ENCODE results near the gene LRIT2.

Gene LRIT2, protein sequence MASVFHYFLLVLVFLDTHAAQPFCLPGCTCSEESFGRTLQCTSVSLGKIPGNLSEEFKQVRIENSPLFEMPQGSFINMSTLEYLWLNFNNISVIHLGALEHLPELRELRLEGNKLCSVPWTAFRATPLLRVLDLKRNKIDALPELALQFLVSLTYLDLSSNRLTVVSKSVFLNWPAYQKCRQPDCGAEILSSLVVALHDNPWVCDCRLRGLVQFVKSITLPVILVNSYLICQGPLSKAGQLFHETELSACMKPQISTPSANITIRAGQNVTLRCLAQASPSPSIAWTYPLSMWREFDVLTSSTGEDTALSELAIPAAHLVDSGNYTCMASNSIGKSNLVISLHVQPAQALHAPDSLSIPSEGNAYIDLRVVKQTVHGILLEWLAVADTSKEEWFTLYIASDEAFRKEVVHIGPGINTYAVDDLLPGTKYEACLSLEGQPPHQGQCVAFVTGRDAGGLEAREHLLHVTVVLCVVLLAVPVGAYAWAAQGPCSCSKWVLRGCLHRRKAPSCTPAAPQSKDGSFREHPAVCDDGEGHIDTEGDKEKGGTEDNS

DNA sequence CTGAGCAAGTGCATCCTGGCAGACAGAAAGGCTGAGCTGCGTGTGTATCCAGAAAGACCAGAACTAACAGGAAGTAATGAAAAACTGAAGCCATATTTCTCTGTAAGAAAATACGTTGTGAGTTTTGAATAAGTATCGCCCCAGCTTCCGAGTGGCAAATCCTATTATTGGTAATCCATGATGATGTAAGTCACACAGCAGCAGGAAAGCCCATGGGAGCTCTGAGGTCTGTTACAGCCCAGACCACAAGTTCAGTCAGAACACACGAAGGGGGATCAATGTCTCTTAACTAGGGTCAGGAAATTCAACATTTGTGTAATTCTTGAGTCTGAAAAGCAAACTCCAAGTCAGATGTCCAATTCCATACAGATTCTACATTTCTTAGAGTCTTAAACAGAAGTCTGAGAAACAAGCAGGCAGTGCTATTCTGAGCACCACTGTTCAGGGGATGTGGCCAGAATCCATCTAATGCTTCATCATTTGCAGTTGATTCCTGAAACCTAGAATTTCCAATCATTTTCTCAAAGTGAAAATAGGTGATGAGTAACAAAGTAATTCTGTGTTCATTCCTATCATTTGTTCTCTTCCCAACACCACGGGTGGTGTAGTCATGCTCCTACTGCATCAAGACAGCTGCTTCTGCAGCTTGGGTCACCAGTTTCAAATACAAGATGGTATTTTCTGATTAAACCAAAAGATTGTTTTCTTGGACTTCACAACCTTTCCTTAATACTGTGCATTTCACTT, at the start of gene LRIT2:
Gene LRIT2 (minus strand): TSS at position 118 of the 747 bp plus-strand sequence. CDS start 24 bp downstream, at position 94.
- no peak for DNase-seq

DNA sequence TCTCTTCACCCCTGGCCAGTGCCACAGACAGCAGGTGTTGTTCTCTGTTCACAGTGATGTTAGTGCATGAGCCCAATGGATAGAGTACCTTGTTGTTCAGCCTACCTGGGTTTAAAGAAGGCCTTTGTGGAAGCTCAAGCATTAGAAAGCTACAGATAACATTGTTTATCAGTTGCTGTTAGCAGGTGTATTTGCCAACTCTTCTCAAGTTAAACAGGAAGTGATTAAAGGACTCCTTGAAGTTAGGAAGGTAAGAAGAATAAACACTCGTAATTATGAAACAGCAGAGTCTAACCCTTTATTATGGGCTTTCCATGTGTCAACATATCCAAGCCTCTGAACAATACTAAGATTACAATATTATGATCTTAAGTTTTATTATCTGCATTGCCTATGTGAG, 45.4 kb upstream of the LRIT2 start:
- no peak for DNase-seq

DNA sequence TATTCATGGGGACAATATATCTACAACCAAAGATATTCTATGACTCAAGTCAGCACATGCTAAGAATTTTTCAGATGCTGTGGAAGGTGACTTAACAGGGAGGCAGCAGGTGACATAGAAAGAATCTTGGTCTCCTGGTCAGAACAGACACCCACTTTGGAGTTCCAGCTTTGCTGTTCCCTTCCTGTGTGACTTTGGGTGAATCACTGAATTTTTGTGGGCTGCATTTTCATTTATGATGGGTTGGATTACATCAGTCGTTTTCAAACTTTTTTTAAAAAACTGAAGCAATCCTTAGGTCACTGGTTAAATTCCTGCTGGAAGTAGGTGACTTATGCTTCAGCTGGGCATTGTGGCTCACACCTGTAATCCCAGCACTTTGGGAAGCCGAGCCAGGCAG, 44.4 kb upstream of the LRIT2 start:
- no peak for DNase-seq

DNA sequence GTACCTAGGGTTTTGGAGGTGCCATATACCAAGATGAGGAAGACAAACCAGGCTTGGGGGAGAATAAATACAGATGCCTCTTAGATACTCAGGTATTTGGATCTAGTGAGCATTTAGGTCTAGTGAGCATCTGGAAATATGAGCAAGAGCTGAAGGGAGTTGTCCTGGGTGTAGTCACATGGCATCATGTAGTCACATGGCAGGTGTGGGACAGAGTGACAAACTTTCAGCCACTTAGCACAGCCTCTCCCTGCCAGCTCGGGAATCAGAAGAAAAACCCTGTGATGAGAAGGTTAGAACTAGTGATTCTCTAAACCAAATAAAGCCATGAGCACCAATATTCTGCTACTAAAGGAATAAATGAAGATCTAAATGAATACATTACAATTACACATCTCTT, 43.8 kb upstream of the LRIT2 start:
- no peak for DNase-seq

DNA sequence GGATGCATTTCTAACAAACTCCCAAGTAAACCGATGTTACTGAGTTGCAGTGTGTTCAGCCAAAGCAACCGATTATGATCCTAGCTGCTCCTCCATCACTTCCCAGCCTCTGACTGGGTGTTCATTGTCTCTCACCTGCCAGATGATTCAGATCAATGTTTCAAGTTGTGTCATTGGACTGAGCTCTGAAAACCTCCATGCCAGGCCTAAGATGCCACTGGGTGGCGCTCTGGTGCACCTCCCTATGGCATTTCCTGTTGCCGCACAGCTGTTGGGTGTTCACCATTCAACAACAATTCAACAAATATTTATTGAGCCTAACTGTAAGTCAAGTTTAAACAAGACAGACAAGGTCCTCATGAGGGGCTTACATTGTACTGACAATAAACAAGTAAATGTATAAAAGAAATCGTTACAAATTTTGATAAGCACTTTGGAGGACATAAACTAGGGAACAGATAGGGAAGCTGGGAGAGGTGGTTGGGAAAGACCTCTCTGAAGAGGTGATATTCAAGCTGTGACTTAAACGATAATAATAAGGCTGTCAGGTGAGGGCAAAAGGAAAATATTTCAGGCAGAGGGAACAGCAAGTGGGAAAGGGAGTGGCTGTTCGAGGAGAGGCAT, 42.3 kb upstream of the LRIT2 start:
- peak; percentile 89 for DNase-seq

DNA sequence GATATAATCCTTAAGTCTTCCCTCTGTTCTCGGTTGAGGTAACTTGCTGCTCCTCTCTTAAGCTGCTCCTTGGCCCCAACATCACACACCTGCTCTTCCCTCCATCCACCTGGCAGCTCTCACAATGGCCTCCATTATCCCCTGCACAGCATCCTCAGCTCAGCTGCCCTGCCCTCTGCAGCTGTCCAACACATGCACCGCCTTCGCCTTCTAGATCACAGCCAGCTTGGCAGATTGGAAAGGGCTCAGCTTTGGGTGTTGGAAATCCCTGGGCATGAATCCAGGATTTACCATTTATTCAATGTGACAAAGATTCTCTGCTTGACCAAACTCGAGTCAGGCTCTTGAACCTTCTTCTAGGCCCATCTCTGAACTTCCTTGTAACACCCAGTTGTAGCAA, 40.1 kb upstream of the LRIT2 start:
- DNase-seq: no peak

DNA sequence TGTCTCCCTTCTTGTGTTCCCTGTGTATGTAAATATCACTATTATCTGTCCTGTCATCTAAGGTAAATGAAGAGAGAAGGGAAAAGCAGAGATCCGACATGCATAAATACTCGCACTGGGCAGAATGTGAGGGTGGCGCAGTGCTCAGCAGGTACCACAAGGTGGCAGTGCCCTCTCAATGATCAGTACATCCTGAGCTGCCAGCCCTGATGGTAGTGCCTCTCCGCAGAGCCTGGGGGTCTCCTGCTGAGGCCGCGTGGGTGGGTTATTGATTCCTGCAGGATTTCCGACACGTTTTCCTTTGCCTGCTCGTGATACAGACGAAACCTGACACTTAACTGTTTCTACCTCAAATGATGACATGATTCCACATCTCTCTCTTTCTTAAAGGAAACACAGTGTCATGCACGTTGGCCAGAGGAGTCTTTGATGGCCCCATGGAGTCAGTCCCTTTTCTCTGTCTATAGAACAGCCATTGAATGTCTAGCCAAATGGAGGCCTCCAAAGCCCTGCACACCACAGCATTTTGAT, 39.3 kb upstream of the LRIT2 start:
- DNase-seq: peak; percentile 84

DNA sequence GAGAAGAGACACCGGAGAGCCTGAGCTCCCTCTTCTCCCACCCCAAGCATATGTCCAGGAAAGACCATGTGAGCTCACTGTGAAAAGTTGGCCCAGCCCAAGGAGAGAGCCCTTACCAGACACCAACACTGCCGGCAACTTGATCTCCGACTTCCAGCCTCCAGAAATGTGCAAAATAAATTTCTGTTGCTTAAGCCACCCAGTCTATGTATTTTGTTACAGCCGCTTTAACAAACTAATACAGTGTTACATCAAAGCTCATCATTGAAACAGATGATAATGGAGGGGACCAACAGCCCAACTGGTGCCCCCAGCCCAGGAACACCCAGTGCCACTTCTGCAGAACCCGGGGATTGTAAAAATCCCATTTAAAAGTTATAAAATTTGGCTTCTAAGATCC, 38.4 kb upstream of the LRIT2 start:
- DNase-seq: no peak

DNA sequence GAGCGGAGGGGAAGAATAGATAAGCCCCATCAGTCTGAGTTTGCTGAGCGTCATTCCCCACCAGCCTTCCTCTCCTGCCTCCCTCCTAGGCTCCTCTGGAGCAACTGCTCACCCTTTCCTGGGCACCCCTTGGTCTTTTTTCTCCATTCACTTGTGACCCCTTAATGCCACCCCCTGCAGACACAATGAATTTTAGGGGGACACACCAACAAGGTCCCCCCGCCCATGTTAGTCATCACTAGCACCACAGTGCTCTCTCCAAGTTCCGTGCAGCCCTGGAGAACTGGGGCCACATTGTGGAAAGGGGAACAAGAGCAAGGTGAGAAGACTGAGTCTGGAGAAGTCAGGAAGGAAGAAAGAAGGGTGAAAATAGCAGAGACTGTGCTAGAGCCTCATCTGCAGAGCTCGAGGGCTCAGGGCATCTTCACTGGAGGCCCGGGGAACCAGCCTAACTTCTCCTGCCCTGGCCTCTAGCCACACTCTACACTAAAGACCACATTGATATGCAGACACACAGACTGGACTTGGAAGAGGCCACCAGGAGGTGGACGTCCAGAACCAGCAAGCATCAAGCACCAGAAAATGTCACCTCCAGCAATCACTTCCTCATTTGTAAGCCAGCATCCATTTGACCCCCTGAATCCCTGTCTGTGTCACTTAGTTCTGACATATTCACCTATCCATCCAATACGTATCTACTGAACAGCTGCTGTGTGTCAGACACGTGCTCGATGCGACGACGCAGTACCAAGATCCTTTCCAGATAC, 37.0 kb upstream of the LRIT2 start:
- no peak for DNase-seq

DNA sequence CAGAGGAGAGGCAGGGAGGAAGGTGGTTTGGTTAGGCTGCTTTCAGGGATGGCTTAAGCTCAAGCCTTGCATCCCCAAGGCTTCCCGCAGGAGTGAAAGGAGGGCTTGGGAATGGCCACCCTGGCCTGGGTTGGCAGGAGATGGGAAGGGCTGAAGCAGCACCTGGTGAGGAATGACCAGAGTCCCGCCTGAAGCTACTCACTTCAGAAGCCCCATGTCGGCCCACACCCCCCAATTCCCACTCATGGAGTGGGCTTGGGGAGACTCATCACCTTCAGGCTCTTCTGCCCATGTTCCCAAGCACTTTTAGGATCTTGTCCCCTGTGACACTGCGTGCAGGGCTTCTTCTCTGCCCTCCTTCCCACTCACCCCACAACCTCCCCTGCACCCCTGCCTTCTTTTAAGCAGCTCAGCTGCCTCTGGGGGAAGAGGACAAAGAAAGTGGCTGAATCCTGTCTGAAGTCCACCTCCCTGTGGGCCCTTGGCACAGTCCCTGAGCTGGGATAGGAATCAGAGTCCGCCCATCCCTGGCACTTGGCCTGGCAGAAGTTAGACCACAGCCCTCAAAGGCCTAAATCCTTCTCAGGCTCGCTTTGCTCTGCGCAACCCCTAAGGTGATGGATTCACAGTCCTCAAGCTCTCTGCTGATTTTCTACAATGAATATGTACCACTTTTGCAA, 36.0 kb upstream of the LRIT2 start:
- no peak for DNase-seq

DNA sequence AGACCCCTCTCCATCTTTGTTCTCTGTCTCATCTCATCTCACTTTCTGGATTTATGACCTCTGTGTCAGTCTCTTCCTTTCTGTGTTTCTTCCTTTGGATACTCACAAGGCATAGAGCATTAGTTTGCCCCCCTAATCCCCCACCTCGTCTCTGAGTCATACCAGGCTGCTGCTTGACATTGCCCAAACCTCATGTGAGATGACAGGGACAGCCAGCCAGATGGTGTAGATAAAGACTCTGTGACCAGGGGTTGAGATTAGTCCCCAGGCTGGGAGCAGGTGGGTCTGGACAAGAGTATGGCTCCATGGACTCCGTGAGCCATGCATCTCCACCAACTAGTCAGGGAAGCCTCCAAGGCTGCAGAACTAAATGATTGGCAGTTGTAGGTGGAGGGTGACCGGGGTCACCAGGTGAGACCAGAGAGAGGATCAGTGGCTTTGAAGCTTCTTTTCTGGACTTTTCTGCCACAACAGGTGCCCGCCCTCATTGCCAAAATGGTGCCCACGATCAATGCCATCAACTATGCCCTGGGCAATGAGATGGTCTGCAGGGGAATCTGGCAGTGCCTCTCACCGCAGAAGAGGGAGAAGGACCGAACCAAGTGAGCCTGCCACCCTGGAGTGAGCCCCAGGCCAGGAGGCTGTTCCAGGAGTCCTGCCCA, 32.8 kb upstream of the LRIT2 start:
- no peak for DNase-seq

DNA sequence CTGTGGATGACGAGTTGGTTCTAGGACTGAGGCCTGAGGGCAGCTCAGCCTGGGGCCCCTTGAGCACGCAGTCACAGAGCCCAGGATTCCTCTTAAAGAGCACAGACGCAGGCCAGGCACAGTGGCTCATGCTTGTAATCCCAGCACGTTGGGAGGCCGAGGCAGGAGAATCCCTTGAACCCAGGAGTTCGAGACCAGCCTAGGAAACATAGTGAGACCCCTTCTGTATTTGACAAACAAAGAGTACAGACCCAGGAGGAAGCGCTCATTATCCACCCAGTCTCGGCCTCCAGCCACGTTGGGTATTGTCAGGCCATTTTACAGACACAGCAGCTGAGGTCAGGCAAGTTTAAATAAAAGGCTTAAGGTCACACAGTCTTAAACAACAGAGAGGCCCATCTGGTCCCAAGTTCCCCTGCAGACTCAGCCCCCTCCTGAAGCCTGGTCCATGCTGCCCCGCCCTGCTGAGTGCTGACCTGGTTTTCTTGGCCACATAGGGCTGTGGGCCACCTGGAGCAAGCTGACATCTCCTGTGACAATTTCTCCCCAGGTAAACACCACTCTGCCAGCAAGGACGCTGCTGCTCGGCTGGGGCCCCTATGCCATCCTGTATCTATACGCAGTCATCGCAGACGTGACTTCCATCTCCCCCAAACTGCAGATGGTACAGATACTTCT, 32.1 kb upstream of the LRIT2 start:
- DNase-seq: no peak

DNA sequence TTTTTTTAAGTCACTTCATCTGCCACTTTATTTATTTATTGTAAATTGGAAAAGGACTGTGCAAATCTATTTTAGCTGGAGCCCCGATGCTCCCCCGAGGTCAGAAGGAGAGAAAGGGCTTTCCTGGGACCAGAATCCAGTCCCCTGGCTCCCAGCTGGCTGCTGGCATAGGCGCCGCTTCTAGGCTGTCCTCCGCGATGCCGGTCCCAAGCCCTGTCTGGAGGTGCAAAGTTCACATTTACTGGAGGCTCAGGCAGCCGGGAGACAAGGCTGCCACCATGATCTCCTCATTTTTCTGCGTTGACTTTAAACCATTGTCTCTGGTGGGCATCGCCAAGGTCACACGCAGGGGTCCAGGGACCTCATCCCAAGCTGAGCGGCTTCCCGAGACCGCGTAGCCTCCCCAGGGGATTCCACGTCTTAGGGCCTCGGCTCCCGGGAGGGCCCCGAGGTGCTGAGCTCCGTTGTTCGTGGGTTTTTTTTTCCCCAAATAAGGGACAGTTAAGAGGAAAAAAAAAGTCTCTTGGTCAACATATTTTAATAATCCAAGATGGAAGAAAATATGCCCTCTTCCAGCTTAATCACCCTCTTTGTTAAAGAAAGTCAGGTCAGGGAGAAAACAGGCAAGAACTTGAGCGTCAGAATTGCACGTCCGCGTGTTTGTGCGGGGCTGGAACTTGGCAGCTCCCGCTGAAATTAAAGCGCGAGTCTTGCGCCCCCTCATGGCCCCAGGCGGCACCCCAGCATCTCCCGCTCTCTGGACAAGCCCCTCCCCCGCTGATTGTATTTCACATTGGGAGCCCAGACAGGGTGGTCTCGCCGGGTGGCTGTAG, 31.4 kb upstream of the LRIT2 start:
- DNase-seq: peak; percentile 80

DNA sequence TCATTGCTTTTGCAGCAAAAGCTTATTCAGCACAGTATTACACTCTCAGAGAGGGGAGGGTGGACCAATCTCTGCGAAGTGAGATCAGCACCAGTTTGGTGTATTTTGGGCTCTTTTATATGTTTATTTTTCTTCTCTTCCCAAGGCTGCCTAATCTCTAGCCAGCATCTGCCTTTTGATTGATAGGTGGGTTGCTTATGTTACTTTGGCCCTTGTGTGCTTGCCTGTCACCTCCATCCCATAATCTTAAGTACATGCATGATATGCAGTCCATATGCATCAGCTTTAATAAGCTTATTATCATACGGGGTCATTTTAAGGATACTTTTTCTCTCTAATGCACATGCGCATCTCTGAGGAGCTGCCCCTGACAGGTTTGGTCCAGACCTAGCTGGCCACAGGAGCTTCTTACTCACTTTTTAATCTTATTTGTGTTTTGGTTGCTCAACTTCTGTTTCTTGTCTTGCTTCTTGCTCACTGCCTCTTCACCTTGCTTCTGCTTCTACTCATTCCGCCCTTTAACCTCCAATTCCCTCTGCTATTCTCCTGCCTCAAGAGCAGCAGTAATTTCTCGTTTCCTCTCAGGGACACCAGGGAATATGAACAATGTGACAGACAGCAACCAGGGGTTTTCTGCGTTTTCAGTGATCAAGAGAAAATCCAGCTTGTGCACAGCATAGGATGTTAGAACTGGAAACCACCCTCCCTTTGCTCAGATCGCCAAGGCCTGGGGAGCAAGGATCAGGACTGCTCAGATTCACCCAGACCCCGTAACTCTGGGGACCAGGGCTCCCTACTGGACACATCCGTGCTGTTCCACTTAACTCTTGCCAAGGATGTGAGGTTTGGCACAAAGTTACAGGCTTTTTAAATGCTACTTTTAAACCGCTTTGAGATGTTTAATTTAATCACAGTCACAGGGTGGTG, 29.5 kb upstream of the LRIT2 start:
- DNase-seq: no peak

DNA sequence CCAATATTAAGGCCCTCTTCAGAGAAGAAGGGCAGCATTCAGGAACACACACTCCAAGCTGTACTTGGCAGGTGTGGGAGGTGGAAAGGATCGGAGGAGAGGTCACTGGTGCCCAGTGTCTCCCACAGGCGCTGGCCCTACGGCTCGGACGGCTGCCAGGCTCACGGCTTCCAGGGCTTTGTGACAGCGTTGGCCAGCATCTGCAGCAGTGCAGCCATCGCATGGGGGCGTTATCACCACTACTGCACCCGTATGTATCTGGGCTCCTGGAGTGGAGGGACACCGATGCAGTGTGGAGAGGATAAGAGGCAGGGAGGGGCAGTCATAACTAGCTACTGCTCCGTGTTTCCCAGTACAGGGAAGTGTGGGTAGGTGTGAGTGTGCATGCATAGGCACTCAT, 23.4 kb upstream of the LRIT2 start:
- no peak for DNase-seq

DNA sequence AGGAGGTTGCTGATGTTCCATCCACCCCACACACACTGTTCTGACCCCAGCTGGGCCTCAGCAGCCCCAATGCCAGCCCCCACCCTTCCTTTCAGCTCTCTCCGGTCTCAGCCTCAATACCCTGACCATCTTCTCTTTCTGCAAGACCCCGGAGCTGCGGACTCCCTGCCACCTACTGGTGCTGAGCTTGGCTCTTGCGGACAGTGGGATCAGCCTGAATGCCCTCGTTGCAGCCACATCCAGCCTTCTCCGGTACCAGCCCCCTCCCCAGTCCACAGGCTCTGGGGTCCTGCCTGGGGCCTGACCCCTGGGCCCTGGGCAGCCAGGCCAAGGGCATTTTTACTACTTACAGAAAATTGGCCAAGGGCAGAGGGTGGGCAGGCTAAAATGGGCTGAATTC, 22.2 kb upstream of the LRIT2 start:
- DNase-seq: no peak

DNA sequence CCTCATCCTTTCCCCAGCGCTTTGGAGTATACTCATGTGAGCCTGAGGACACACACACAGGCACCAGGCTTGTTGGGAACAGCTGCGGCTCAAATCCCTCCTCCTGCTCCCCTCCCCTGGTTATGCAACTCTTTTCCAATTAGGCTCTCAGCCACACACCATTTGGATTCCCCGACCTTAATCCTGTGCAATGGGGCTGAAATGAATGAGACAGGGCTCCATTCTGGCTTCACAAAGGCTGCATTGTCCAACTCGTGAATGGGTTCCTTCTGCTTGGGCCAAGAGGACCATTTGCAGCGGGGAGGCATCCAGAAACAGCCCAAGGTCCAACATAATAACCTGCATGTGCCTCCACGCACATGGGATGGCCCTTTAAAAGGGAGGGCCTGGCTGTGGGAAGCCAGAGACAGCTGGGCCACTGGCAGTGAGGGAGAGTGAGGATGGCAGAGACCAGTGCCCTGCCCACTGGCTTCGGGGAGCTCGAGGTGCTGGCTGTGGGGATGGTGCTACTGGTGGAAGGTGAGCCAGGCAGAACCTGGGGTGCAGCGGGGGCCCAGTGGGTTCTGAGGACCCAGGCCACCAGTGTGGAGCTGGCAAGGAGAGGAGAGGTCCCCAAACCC, 19.4 kb upstream of the LRIT2 start, which contains the start of gene RGR:
Gene RGR (plus strand): TSS at position 403 of the 620 bp plus-strand sequence. CDS start 38 bp downstream, at position 441.
- no peak for DNase-seq

DNA sequence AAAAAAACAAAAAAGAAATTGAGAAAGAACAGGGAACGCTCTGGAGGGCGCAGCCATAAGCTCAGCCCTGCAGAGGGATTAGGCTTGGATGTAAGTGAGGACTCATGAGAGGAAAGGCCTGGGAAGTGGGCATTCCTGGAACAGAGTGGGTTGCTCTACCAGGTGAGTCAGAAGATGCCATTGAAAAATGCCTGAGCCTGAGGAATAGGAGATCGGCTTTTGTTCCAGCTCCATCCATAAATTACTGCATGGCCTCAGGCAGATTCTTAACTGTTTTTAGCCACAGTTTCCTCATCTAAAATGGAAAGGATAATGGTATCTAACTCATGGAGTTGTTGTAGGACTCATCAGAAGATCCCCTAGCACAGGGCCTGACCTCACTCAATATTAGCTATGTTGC, 18.4 kb upstream of the LRIT2 start:
- no peak for DNase-seq

All from activated CD8-positive, alpha-beta memory T cell treated with anti-CD3 and anti-CD28 coated beads, Interleukin-2, amount 50 U/mL, for 48 hours (primary cell).